CD4-positive, alpha-beta T cell treated with Interleukin-6 at 100 ng/mL for 8 hours (primary cell): ENCODE measurements around the gene SSC4D.
"Not testable (repeated sequence)": the region's sequence is repeated elsewhere in the genome, so short reads cannot be mapped to it uniquely, and the experiment has no call there.

Experiments
- DNase-seq: peaks from one replicate; pipeline ENCODE4 v3.0.0-alpha.2; 2020; ENCODE audit warnings: mixed read lengths, low spot score

Gene SSC4D

DNA sequence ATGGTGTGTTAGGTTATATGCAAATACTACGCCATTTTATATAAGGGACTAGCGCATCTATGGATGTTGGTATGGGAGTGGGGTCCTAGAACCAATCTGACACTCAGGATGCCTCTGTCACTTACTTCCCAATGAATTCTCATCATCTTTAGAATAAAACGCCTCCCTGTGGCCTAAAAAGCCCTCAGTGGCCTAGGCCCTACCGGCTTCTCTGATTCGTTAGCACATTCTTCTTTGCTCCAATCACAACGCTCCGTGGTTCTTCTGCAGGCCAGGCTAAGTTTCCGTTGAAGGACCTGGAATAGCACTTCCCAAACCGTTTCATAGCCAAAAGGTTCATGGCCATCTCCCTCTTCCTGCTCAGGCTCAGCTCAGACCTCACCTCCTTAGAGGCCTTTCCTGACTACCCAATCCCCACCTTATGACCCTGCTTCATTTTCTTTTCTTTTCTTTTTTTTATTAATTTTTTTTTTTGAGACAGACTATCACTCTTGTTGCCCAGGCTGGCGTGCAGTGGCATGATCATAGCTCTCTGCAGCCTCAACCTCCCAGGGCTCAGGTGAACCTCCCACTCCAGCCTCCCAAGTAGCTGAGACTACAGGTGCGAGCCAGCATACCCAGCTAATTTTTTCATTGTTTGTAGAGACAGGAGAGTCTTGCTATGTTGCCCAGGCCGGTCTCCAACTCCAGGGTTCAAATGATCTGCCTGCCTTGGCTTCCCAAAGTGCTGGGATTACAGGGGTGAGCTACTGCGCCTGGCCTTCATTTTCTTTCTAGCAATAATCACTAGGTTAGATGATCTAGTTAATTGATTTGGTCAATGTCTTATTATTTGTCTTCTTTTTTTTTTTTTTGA is 26.2 kb downstream of the SSC4D start:
- DNase-seq: no peak

DNA sequence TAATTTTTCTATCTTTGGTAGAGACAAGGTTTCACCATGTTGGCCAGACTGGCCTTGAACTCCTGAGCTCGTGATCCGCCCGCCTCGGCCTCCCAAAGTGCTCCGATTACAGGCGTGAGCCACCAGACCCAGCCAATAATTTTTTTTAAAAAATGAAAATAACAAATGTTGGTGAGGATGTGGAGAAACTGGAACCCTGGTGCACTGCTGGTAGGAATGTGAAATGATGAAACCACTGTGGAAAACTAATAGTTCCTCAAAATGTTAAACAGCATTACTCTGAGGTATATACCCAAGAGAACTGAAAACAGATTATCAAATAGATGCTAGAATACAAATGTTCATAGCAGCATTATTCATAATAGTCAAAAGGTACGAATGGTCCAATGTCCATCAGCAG is 27.7 kb downstream of the SSC4D start:
- DNase-seq: no peak

DNA sequence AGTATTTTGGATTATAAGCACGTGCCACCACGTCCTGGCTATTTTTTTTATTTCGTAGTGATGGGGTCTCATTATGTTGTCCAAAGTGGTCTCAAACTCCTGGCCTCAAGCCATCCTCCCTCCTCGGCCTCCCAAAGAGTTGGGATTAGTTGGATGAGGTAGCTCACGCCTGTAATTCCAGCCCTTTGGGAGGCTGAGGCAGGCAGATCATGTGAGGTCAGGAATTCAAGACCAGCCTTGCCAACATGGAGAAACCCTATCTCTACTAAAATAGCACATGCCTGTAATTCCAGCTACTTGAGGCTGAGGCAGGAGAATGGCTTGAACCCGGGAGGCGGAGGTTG is 28.9 kb downstream of the SSC4D start:
- no peak for DNase-seq

DNA sequence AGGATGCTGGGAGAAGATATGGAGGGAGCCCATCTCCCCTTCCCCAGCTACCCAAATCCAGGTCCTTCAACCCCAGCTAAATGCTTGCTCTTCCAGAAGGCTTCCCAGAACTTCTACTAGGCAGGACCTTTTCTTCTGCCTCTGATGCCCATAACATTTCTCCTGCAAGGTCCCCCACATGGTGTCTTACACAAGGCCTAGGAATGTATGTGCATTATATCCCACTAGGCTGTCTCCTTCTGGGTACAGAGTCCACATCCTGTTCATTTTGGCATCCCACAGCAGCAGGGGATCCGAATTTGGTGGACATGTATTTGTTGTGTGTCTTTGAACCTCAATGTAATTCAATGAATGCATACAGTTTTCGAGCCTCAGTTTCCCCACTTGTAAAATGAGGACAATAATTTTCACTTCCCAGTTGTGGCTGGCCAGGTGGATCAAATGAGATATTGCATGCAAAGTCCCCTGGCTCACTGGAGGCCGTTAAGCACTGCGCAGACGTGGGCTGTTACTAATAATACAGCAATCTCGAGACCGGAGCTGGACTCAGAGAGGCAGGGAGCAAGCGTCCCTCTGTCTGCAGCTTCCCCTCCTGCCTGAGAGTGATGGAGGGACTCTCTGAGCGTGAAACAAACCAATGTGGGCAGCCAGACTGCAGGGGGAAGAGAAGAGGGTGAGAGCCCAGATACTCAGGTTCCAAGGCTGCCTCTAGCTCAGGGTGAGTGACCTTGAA is 32.1 kb downstream of the SSC4D start:
- DNase-seq: no peak

DNA sequence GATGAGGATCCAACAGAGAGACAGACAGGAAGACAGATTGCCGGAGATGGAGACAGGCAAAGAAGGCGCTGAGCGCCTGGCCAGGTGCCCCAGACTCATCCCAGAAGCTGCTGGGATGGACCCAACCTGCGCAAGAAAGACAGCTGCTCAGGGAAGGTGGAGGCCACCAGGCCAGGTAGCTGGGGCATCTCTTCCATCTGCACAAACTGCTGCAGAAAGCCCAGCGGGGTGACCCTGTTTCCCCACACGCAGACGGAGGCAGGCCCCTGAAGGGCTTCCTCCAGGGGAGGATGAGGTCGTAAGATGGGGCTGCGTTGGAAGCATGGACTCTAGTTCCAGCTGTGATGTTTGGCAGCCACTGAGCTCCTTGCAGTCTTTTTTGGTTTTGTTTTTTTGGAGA is 34.2 kb downstream of the SSC4D start:
- no peak for DNase-seq

DNA sequence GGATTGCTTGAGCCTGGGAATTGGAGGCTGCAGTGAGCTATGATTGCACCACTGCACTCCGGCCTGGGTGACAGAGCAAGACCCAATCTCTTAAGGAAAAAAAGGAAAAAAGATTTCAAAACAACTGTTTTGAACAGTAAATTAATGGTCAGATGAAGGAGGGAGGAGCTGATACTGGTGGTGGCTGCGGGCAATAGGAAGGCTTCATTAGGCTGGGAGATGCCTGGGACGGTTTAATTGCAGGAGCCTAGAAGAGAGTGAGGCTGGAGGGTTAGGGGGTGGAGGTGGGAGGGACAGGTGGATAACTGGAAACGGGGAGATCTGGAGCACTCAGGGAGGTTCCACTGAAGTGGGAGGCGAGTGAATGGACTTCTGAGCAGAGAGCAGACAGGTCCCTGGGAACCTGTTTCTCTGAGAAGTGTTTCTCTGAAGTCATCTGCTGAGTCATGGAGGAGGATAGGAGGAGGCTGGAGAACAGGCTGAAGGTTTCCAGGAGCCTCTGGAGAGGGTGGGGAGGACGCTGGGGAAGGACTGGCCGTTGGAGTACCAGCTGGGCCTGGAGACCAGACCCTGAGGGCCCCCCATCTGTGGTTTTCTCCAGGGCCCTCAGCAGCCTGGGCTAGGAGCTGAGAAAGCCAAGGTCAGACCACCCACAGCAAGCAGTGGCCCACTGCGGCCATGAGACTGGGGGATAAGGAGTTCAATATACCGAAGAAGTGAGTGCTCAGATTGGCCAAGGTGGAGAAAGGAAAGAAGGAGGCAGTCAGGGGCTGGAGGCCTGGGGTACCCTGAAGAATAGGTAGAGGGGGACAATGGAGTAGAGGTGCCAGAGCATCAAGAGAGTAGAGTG is 36.3 kb downstream of the SSC4D start:
- DNase-seq: no peak

DNA sequence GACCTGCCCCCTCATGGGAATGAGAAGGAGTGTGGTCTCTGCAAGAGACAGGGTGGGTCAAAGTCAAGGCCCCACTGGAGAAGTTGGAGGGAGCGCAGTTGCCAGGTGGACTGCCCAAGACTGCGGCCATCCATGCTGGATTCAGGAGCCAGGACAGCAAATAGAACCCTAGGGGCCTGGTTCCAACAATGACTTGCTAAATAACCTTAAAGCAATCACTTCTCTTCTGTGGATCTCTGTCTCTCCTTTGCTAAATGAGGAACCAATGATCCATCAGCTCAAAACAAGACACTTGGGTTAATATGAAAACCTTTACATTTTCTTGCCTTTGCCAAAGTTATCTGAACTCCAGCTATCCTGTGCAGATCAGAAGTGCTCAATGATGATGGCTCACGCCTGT is 38.1 kb downstream of the SSC4D start:
- no peak for DNase-seq

DNA sequence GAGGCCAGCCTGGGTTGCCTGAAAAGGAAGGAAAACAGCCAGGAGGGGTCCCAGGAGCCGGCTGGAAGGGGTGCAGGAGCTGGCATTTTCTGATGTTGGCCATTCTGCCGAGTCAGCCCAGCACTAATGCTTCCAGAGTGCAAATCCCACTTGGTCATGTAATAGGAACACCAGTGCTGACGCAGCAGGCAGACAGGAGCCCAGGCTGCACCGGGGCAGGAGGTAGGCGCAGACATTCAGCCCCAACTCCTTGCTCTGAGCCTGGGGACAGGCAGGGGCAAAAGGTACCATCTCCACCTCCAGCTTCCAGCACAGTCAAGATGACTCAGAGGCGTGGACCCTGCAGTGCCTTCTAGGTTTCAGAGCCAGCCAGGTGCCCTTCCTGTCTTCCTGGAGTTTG is 40.5 kb downstream of the SSC4D start:
- DNase-seq: no peak

DNA sequence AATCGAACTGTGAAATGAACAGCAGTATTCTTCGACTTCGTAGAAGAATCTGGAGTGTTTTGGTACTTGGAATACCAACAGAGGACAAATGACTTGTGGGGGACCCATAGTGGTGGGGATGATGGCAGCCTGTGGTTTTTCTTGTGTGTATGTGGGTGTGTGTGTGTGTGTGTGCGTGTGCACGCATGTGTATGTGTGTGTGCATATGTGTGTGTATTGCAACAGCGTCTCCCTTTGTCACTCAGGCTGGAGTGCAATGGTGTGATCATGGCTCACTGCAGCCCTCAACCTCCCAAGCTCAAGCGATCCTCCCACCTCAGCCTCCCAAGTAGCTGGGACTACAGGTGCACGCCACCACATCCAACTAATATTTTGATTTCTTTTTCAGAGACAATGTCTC is 41.3 kb downstream of the SSC4D start:
- no peak for DNase-seq

DNA sequence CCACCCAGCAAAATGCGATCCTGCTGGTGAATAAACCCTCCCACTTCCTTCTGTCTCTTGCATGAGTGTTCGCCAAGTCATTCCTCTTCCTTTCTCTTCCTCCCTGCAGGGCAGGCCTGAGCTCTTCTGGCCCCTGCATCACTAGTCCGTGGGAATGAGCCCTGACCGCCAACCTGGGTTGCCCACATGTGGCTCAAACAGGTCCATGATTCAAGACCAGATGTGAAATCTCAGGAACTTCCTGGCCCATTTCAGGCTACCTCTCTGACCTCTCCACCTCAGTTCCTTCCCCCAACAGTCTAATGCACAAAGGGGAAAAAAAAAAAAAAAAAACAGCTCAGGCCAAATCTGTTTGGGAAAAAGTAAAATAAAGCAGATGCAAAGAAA is 45.3 kb downstream of the SSC4D start:
- DNase-seq: no peak

DNA sequence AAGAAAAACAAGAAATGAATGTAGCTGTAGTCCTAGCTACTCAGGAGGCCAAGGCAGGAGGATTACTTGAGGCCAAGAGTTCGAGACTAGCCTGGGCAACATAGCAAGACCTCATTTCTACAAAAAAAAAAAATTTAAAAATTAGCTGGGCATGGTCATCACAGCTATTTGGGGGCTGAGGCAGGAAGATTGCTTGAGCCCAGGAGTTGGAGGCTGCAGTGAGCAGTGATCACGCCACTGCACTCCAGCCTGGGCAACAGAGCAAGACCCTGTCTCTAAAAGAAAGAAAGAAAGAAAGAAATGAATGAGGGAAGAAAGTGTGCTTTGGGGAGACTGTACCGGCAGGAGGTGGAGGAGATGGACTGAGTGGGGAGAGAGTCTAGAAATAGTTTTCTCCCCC is 45.7 kb downstream of the SSC4D start:
- not testable (repeated sequence) for DNase-seq

DNA sequence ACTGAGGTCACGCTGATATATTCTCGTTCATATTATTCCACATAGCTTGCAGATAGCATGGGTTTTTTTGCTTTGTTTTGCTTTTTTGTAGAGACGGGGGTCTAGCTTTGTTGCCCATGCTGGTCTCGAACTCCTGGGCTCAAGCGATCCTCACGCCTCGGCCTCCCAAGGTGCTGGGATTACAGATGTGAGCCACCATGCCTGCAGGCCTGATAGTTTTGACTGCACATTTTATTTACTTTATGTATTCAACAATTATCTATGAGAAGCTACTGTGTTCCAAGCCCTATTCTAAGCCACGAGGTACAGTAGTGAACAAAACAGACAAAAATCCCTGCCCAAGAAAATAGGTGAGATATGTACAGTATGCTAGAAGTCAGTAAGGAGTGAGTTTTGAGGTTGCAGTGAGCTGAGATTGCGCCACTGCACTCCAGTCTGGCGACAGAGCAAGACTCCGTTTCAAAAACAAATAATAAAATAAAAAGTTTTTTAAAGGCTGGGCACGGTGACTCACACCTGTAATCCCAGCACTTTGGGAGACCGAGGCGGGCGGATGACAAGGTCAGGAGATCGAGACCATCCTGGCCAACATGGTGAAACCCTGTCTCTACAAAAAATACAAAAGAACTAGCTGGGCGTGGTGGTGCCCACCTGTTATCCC is 49.4 kb downstream of the SSC4D start:
- no peak for DNase-seq

DNA sequence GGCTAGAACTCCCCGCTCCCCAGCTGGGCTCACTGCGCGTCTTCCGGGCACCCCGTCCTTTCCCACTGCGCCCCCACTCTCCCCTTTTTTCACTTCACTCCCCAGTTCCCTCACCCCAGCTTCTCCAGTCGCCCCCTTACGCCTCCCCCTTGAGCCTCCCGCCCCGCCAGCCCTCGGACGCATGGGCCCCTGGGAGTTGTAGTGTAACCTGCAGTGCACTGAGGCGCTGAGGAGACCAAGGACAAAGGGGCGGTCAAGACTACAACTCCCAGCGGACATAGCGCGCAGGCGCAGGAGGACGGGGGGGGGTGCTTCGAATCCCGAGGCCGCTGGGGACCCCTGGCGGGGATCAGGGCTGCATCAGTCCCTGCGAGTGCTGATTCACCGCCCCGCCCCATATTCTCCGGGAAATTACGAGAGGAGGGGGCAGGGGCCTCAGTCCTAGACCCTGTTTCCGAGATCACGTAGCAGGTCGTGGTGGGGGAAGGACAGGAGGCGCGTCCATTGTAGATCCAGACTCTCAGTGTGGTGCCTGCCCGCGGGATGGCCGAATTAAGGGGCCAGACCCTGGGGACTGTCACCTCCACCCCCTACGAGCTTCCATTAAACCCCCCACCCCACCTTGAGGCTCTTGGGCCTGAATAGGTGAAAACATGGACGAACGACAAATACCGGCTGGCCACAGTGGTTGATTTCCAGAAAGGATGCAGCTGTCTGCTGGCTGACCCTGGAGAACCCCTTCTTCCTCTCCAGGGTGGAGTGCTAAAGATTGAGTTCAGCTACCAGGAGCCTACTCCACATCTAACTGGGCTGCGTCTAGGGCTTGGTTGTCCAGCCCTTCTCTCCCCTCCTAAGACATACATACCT is 50.2 kb downstream of the SSC4D start:
- DNase-seq: peak; percentile 98

DNA sequence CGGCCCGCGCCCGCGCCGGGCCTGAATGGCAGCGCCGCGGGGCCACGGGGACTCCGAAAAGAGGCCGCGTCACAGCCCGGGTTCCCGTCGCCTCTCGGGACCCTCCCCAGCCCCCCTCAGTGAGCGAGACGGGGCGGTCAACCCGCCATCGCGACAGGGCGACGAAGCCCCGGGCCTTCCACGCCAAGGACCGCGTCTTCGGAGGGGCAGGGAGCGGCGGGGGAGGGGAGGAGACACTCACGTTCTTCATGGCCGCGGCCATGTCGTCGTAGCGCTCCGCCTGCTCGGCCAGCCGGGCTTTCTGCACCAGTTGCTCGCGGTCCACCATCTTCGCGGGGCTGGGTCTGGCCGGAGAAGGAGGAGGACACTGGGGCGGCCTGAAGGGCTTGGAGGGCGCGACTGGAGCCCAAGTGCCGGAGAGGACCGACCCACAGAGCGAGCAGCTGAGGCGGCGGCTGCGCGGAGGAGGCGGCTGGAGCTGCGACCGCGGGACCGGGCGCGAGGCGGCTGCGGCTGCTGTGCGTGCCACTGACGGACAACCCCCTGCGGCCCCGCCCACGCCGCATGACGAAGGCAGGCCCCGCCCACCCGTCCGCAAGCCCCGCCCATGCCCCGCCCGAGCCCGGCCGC is 50.9 kb downstream of the SSC4D start, which contains the start of gene YWHAG:
YWHAG (minus strand) TSS at position 511 of the 630 bp plus-strand sequence; CDS start at position 328, 183 bp downstream.
- DNase-seq: peak; percentile 87

DNA sequence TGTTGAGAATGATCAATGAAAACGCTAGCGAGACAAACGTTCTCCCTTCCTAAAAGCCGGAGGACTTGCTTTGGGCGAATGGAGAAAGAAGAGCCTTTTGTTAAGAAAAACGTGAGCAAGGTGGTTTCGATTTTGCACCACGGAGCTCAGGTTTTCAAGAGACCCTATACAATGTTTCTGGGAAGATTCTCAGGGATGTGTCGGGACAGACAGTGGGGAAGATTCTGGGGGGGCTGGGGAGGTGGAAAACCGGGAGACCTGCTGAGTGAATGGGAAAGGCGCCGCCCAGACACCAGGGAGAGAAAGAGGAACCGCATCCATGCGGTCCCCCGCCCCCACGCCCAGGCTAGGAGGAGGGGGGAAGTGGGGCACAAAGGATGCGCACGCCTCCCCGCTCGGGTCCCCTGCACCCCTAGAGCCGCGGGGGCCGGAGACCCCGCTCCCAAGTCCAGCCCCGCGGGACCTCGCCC is 51.5 kb downstream of the SSC4D start:
- DNase-seq: peak; percentile 30

DNA sequence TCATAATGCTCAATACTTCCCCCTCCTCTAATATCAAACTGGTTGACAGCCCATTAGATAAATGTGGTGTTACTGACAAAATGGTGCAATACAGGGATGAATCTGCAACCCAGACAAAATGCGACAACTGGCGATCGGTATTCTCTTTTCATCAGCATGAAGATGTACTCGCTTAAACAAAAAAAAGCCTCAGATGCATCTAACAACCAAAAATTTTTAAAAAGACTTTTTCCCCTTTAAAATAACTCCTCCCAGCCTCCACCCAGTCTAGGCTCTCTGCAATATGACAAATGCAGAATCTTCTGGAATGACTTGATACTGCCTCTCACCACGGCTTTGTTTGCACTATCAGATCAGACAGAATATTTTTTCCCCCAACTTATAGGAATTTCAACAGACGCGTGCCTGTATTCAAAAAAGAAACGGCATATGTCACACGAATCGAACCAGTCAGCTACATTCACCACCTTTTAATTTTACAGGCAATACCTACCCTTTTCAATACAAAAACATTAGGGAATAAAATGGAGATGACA is 52.0 kb downstream of the SSC4D start:
- no peak for DNase-seq

DNA sequence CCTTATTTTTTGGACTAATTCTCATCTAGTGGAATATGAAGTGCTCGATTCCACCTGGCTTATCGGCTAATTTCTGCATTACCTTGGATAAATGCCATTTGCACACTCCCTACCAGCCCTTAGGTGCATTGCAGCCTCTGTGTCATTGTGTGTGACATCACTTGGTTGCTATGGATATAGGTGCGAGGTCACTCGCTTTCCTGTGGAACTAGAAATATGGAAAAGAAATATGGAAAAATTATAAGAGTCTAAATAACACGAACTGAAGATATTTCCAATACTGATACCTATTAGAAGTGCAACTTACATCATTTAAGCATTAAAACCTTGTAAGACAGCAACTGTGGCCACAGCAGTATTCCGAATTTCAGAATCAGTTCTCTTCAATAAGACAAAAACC is 52.7 kb downstream of the SSC4D start:
- DNase-seq: no peak

DNA sequence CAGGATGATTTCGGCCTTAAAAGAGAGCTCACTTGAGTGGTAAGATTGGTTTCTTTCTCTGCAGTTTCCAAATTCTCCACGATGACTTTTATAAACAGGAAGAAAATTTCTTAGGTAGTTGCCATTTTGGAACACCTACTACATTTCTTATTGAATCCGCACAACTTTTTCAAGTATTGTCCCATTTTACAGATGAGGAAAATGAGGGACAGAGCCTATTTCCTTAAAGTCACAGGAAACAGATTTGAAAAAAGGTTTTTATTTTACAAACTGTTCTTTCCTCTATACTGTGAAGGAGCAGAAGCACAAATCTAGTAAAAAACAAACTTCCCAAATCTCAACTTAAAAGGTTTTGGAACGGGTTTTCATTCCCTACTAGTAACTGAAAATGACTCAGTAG is 53.4 kb downstream of the SSC4D start:
- no peak for DNase-seq

DNA sequence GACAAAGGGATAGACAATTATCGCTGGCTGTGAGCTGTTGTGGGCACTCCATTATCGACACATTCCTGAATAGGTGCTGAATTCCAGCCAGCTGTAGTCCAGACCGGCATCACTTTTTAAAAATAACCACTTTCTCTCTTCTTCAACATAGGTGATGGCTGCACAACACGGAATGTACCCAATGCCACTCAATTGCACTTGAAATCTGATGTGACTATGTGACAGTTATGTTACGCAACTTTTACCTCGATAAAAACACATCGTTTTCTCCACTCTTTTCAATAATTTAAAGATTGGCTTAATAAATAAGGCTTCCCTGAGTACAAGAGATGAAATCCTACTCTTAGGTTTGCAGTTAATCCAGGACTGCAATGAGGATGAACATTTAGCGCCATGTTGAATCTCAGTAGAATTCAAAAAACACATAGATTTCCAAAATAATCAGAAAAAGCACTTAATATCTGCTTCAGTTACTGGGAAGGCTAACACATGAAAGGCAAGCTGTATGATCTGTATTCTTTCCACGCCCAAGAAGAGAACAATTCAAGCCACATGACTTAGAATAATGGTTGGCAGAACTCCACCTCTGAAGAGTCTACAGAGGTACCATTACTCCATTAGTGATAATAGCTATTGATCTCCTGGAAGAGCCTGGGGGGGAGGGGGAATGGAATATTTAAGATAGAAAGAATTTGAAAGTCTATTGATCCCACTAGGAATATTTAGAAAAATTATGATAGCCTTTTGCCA is 54.3 kb downstream of the SSC4D start:
- DNase-seq: no peak
